Activated naive CD4-positive, alpha-beta T cell treated with anti-CD3 and anti-CD28 coated beads for 36 hours (primary cell): ENCODE results near the gene AGBL5. TPM values are rescaled to one million over a fixed set of nuclear protein-coding genes. Genes with fewer than 3 reads are reported as not detected.

Experiments
- CTCF ChIA-PET: fragments of 350-600 bp; sonication (Branson Sonifier 250); formaldehyde crosslinking; loops from one replicate; lab custom pipeline; 2021; ENCODE audit warnings: antibody characterized with exemption; lab: Charles Lee
- DNase-seq: peaks from one replicate; pipeline ENCODE4 v3.0.0-alpha.2; 2020
- H3K27ac Mint-ChIP-seq: one replicate; pipeline ENCODE4 v1.8.0; 2021; ENCODE audit warnings: mild to moderate bottlenecking, mixed read lengths
- H3K27me3 Mint-ChIP-seq: one replicate; pipeline ENCODE4 v1.8.0; 2021; ENCODE audit warnings: low read depth, mixed read lengths
- H3K36me3 Mint-ChIP-seq: one replicate; pipeline ENCODE4 v1.8.0; 2021; ENCODE audit warnings: low read depth, mixed read lengths
- H3K4me1 Mint-ChIP-seq: one replicate; pipeline ENCODE4 v1.8.0; 2021; ENCODE audit warnings: low read depth, mixed read lengths
- H3K4me3 Mint-ChIP-seq: one replicate; pipeline ENCODE4 v1.8.0; 2021; ENCODE audit warnings: mild to moderate bottlenecking, moderate library complexity, mixed read lengths
- H3K9me3 Mint-ChIP-seq: one replicate; pipeline ENCODE4 v1.8.0; 2021; ENCODE audit warnings: mixed read lengths
- intact Hi-C: fragments of 100-400 bp; cut with micrococcal nuclease; formaldehyde crosslinking; loops from one replicate; pipeline ENCODE4 v1.15.1; 2023
- total RNA-seq, 2 experiments: library from RNA; stranded (reverse); gene quantifications; one replicate each; pipeline ENCODE4 v1.2.3, GENCODE V29; 2021

AGBL5 gene
- total RNA-seq, 2 experiments from 2014 or later = 19.1 to 19.7 TPM

GRCh38 chr2:27042159-27042661 is 9.3 kb upstream of the AGBL5 start:
- DNase-seq = no peak
- Mint-ChIP-seq H3K27ac (no peak overlapping the region), H3K27me3 (no peaks in the 10 kb centered on the region), H3K9me3 (no peaks in the 10 kb centered on the region), H3K36me3 (peaks cover 23% of the 10 kb centered on the region), H3K4me3 (no peak overlapping the region), H3K4me1 (peaks cover 5% of the 10 kb centered on the region)
- CTCF ChIA-PET = interaction anchor here (1.4 kb wide), 1 partner anchor 80 kb away, joined by 3 read pairs; no protein-coding TSS in a partner anchor
- intact Hi-C loops = no loop called here

GRCh38 chr2:27042985-27043634 is 8.4 kb upstream of the AGBL5 start:
- no peaks in the 10 kb centered on the region for H3K9me3 Mint-ChIP-seq
- intact Hi-C loops = no loop called here
- H3K4me1 Mint-ChIP-seq = peaks cover 5% of the 10 kb centered on the region
- CTCF ChIA-PET = interaction anchor here (0.6 kb wide), 1 partner anchor 540 kb away, joined by 3 read pairs; no protein-coding TSS in a partner anchor
- H3K36me3 Mint-ChIP-seq = peaks cover 23% of the 10 kb centered on the region
- H3K4me3 Mint-ChIP-seq = no peak overlapping the region
- H3K27me3 Mint-ChIP-seq = no peaks in the 10 kb centered on the region
- H3K27ac Mint-ChIP-seq = no peak overlapping the region
- no peak for DNase-seq

GRCh38 chr2:27049422-27050280 is 1.8 kb upstream of the AGBL5 start:
- intact Hi-C loops = loop anchor here (1.0 to 10.0 kb wide), 7 partner anchors 17 to 705 kb away; partner anchors contain the start of genes ADGRF3, EIF2B4, KHK and NRBP1
- CTCF ChIA-PET = interaction anchor here (0.5 to 1.3 kb wide), 11 partner anchors 11 to 1311 kb away, joined by 3 to 5 read pairs (median 4); no protein-coding TSS in a partner anchor
- peak overlapping the region; percentile 97 for H3K27ac Mint-ChIP-seq
- peak; percentile 74 for DNase-seq
- peaks cover 6% of the 10 kb centered on the region for H3K27me3 Mint-ChIP-seq
- peaks cover 2% of the 10 kb centered on the region for H3K9me3 Mint-ChIP-seq
- H3K36me3 Mint-ChIP-seq = peaks cover 12% of the 10 kb centered on the region
- H3K4me1 Mint-ChIP-seq = peaks cover 16% of the 10 kb centered on the region
- H3K4me3 Mint-ChIP-seq = peak overlapping the region; percentile 86

- Mint-ChIP-seq H3K9me3 (peaks cover 2% of the 10 kb centered on the region), H3K4me3 (peak overlapping the region; percentile 86), H3K36me3 (peaks cover 9% of the 10 kb centered on the region), H3K4me1 (peaks cover 16% of the 10 kb centered on the region), H3K27me3 (peaks cover 6% of the 10 kb centered on the region), H3K27ac (peak overlapping the region; percentile 97)
- DNase-seq = peak; percentile 97
- intact Hi-C loops = loop anchor here (1.0 to 10.0 kb wide), 7 partner anchors 18 to 706 kb away; partner anchors contain the start of genes ADGRF3, EIF2B4, KHK and NRBP1
- CTCF ChIA-PET = interaction anchor here (0.5 to 2.7 kb wide), 16 partner anchors 14 to 1312 kb away, joined by 3 to 14 read pairs (median 4); partner anchors contain the start of genes KHK and MAPRE3
These were observed 1.0 kb upstream of the AGBL5 start for GRCh38 chr2:27050281-27050995.

GRCh38 chr2:27051902-27052645 is 606 bp downstream of the AGBL5 start:
- peak overlapping the region; percentile 73 for H3K27ac Mint-ChIP-seq
- H3K27me3 Mint-ChIP-seq = peaks cover 6% of the 10 kb centered on the region
- H3K9me3 Mint-ChIP-seq = peaks cover 2% of the 10 kb centered on the region
- H3K4me1 Mint-ChIP-seq = peaks cover 16% of the 10 kb centered on the region
- peaks cover 9% of the 10 kb centered on the region for H3K36me3 Mint-ChIP-seq
- peak overlapping the region; percentile 83 for H3K4me3 Mint-ChIP-seq
- CTCF ChIA-PET = interaction anchor here (1.8 to 2.7 kb wide), 2 partner anchors 13 to 29 kb away, joined by 8 to 14 read pairs; no protein-coding TSS in a partner anchor
- DNase-seq = peak; percentile 33
- intact Hi-C loops = loop anchor here (1.0 to 10.0 kb wide), 5 partner anchors 19 to 707 kb away; partner anchors contain the start of genes ADGRF3, ATRAID, OST4 and SELENOI

GRCh38 chr2:27053321-27053720 is 1.9 kb downstream of the AGBL5 start:
- CTCF ChIA-PET = interaction anchor here (1.2 kb wide), 1 partner anchor 18 kb away, joined by 4 read pairs; the partner anchor contains the start of gene OST4
- intact Hi-C loops = loop anchor here (10.0 kb wide), 1 partner anchor 709 kb away; the partner anchor contains the start of genes ADGRF3 and SELENOI
- DNase-seq = no peak
- peaks cover 16% of the 10 kb centered on the region for H3K4me1 Mint-ChIP-seq
- peaks cover 6% of the 10 kb centered on the region for H3K27me3 Mint-ChIP-seq
- no peak overlapping the region for H3K27ac Mint-ChIP-seq
- peaks cover 2% of the 10 kb centered on the region for H3K9me3 Mint-ChIP-seq
- peaks cover 9% of the 10 kb centered on the region for H3K36me3 Mint-ChIP-seq
- no peak overlapping the region for H3K4me3 Mint-ChIP-seq

- peaks cover 9% of the 10 kb centered on the region for H3K36me3 Mint-ChIP-seq
- H3K4me3 Mint-ChIP-seq = no peak overlapping the region
- peaks cover 6% of the 10 kb centered on the region for H3K27me3 Mint-ChIP-seq
- DNase-seq = no peak
- no peak overlapping the region for H3K27ac Mint-ChIP-seq
- H3K9me3 Mint-ChIP-seq = peaks cover 2% of the 10 kb centered on the region
- intact Hi-C loops = loop anchor here (10.0 kb wide), 1 partner anchor 709 kb away; the partner anchor contains the start of genes ADGRF3 and SELENOI
- H3K4me1 Mint-ChIP-seq = peaks cover 16% of the 10 kb centered on the region
- CTCF ChIA-PET = interaction anchor here (1.2 kb wide), 1 partner anchor 18 kb away, joined by 4 read pairs; the partner anchor contains the start of gene OST4
These were observed 2.3 kb downstream of the AGBL5 start for GRCh38 chr2:27053776-27054175.

- H3K9me3 Mint-ChIP-seq = peaks cover 2% of the 10 kb centered on the region
- H3K4me1 Mint-ChIP-seq = peaks cover 12% of the 10 kb centered on the region
- H3K27me3 Mint-ChIP-seq = peaks cover 6% of the 10 kb centered on the region
- no peak for DNase-seq
- intact Hi-C loops = loop anchor here (10.0 kb wide), 1 partner anchor 710 kb away; the partner anchor contains the start of genes ADGRF3 and SELENOI
- H3K27ac Mint-ChIP-seq = no peak overlapping the region
- peaks cover 9% of the 10 kb centered on the region for H3K36me3 Mint-ChIP-seq
- CTCF ChIA-PET = interaction anchor here (0.5 to 1.2 kb wide), 2 partner anchors 27 to 30 kb away, joined by 3 read pairs; no protein-coding TSS in a partner anchor
- no peak overlapping the region for H3K4me3 Mint-ChIP-seq
These were observed 3.3 kb downstream of the AGBL5 start for GRCh38 chr2:27054721-27055120.

GRCh38 chr2:27057184-27057583 is 5.7 kb downstream of the AGBL5 start:
- Mint-ChIP-seq H3K9me3 (no peaks in the 10 kb centered on the region), H3K4me3 (no peak overlapping the region), H3K4me1 (peaks cover 2% of the 10 kb centered on the region), H3K27me3 (no peaks in the 10 kb centered on the region), H3K27ac (no peak overlapping the region), H3K36me3 (peaks cover 4% of the 10 kb centered on the region)
- intact Hi-C loops = loop anchor here (10.0 kb wide), 1 partner anchor 712 kb away; the partner anchor contains the start of genes ADGRF3 and SELENOI
- CTCF ChIA-PET = interaction anchor here (1.1 kb wide), 1 partner anchor 10 kb away, joined by 3 read pairs; no protein-coding TSS in a partner anchor
- DNase-seq = no peak

- Mint-ChIP-seq H3K36me3 (peaks cover 11% of the 10 kb centered on the region), H3K4me1 (peaks cover 2% of the 10 kb centered on the region), H3K4me3 (no peak overlapping the region), H3K9me3 (no peaks in the 10 kb centered on the region), H3K27me3 (no peaks in the 10 kb centered on the region), H3K27ac (no peak overlapping the region)
- DNase-seq = no peak
- intact Hi-C loops = loop anchor here (10.0 kb wide), 1 partner anchor 713 kb away; the partner anchor contains the start of genes ADGRF3 and SELENOI
- CTCF ChIA-PET = no interaction called here
These were observed 6.7 kb downstream of the AGBL5 start for GRCh38 chr2:27058210-27058609.
